Fibroblast of skin of abdomen (primary cell): ENCODE measurements around the gene PDZD2.

ENCODE experiments used
- DNase-seq: peaks from one replicate; pipeline ENCODE4 v3.0.0-alpha.2; 2013

The PDZD2 gene

DNA sequence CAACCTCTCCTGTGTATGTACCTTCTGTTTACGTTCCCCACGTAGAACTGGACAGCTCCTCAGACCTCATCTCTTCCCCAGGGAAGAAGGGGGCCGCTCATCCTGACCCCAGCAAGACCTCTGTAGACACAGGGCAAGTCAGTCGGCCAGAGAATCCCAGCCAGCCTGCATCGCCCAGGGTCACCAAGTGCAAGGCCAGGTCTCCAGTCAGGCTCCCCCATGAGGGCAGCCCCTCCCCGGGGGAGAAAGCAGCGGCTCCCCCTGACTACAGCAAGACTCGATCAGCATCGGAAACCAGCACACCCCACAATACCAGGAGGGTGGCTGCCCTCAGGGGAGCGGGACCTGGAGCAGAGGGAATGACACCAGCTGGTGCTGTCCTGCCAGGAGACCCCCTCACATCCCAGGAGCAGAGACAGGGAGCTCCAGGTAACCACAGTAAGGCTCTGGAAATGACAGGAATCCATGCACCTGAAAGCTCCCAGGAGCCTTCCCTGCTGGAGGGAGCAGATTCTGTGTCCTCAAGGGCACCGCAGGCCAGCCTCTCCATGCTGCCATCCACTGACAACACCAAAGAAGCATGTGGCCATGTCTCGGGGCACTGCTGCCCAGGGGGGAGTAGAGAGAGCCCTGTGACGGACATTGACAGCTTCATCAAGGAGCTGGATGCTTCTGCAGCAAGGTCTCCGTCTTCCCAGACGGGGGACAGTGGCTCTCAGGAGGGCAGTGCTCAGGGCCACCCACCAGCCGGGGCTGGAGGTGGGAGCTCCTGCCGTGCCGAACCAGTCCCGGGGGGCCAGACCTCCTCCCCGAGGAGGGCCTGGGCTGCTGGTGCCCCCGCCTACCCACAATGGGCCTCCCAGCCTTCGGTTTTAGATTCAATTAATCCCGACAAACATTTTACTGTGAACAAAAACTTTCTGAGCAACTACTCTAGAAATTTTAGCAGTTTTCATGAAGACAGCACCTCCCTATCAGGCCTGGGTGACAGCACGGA, 448.5 kb downstream of the PDZD2 start:
- DNase-seq, result no peak

- DNase-seq, result no peak
These were observed 449.3 kb downstream of the PDZD2 start for GRCh38 chr5:32088214-32088613.

- DNase-seq, result no peak
These were observed 450.4 kb downstream of the PDZD2 start for GRCh38 chr5:32089146-32090000.

DNA sequence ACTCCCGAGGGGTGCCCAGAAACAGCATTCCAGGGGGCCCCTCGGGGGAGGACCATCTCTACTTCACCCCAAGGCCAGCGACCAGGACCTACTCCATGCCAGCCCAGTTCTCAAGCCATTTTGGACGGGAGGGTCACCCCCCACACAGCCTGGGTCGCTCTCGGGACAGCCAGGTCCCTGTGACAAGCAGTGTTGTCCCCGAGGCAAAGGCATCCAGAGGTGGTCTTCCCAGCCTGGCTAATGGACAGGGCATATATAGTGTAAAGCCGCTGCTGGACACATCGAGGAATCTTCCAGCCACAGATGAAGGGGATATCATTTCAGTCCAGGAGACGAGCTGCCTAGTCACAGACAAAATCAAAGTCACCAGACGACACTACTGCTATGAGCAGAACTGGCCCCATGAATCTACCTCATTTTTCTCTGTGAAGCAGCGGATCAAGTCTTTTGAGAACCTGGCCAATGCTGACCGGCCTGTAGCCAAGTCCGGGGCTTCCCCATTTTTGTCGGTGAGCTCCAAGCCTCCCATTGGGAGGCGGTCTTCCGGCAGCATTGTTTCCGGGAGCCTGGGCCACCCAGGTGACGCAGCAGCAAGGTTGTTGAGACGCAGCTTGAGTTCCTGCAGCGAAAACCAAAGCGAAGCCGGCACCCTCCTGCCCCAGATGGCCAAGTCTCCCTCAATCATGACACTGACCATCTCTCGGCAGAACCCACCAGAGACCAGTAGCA, 451.3 kb downstream of the PDZD2 start:
- DNase-seq, result no peak

GRCh38 chr5:32090755-32091128, 451.8 kb downstream of the PDZD2 start:
- no peak for DNase-seq

DNA sequence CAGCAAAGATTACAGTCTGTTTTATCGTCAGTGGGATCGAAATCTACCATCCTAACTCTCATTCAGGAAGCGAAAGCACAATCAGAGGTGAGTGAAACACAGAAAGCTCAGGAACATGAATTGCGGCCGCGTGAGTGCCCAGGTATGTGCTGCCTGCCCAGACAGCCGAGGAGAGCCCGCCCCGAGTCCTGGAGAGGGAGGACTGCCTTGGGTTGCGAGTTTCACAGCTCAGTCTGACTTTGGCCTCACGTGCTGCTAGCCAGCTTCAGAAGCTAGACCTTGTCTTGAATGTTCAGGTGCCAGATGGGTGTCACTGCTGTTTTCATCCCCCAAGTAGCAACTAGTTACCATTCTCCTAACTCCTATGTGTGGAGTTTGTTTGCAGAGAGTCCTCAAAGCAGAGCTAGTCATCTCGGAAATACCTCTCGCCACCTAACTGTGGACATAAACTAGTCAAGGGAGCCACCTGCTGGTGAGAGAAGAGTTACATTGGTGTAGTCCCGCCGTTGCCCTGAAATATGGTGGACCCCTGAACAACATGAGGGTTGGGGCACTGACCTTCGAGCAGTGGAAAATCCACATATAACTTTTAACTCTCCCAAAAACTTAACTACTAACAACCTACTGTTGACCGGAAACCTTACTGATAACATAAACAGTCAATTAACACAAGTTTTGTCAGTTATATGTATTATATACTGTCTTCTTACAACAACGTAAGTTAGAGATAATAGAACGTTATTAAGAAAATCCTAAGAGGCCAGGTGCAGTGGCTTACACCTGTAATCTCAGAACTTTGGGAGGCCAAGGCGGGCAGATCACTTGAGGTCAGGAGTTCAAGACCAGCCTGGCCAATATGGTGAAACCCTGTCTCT, 454.2 kb downstream of the PDZD2 start:
- DNase-seq, result peak; percentile 72

GRCh38 chr5:32094691-32095090, 455.8 kb downstream of the PDZD2 start:
- no peak for DNase-seq

DNA sequence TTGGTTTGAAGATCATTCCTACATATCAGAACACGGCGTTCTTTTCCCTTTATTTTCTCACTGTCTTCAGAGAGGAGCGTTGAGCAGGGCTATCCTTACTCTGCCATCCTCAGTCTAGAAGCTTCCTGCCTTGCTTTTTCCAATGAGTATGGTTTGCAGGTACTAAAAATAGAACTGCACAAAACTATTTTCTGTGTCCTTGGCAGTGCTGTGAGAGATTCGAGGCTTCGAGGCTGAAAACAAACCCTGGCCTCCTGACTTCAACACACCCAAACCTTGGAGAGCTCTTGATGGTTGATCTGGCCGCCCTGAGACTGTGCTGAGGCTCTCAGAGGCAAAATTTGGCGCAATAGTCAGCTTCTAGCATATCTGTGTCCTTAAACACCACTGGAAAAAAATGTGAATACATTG, 456.3 kb downstream of the PDZD2 start:
- peak; percentile 28 for DNase-seq

DNA sequence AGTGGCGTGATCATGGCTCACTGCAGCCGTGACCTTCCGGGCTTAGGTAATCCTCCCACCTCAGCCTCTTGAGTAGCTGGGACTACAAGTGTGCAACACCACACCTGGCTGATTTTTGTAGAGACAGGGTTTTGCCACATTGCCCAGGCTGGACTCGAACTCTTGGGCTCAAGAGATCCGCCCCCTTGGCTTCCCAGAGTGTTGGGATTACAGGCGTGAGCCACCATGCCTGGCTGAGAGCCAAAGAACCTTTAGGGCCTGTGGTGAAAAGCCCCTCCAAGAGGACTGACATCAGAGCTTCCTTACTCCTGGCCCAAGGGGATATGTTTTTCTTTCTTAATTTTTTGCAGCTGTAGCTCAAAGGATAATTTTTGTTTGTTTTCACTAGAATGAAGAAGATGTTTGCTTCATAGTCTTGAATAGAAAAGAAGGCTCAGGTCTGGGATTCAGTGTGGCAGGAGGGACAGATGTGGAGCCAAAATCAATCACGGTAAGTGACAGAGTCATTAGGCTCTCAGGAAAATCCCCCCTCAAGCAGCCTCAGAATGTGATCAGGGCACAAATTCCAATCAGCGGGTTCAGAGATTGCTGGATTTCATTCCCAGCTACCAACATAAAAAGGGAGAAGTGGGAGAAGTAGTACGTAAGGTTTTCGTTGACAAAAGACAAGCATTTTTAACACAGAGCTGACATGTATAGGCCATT, 458.1 kb downstream of the PDZD2 start:
- DNase-seq, result peak; percentile 38

- DNase-seq, result no peak
These were observed 459.4 kb downstream of the PDZD2 start for GRCh38 chr5:32098291-32098690.

- DNase-seq, result no peak
These were observed 460.0 kb downstream of the PDZD2 start for GRCh38 chr5:32098890-32099310.

- DNase-seq, result no peak
These were observed 460.6 kb downstream of the PDZD2 start for GRCh38 chr5:32099486-32100035.

DNA sequence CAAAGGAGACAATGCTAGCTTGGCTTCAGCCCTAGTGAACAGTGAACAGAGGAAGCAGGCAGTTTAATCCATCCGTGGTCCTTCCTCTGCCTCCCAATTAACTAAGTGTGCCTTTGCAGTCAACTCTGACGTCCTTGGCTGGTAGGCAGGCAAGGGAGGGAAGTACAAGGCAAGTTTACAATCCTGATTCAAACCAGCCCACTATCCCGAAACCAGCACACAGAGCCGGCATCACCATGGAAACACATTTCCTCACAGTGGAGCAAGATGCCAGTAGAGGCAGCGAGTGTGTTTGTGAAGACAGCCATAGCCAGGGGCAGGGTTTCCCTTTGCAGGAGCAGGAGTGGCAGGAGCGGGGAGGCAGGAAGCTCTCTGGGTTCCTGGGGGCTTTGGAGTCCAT, 461.3 kb downstream of the PDZD2 start:
- DNase-seq, result no peak

DNA sequence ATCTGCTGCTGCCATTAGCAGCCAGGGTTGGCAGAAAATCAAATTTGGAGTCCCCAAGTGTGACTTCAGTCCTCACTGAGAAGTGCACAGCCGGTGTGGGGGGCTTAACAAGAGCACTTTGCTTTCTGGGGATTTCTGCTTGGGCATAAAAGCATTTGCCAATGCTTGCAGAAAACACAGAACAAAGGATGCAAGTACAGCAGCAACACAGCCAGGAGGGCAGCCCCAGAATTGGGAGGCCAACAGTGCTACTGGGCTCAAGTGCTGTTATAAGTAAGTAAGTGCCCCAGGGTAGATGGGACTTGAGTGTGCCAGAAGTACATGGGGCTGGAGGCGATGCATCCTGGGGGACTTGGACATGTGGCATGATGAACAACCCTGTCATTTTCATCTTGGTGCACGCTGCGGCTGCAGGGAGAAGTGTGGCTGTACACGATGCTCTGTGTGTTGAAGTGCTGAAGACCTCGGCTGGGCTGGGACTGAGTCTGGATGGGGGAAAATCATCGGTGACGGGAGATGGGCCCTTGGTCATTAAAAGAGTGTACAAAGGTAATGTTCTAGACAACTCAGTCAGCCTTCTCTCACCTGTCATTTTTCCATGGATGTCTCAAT, 461.9 kb downstream of the PDZD2 start:
- no peak for DNase-seq

GRCh38 chr5:32102254-32102986, 463.5 kb downstream of the PDZD2 start:
- DNase-seq, result no peak

DNA sequence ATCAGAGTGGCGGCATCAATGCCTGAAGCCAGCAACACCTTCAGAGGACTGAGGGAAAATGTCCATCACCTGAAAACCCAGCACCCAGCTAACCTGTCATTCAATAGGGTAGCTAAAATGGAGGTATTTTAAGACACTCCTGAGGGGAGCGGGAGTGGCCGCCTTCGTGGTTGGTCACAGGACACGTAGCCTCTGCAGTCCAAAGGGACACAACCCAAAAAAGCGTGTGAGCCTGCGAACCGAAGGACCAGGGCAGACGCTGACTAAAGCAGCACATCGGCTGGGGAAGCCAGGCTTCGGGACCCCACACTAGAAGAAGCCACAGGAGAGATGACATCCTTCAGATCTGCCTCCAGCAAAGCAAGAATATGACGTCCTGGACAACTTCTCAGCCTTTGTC, 464.6 kb downstream of the PDZD2 start:
- no peak for DNase-seq

- no peak for DNase-seq
These were observed 468.4 kb downstream of the PDZD2 start for GRCh38 chr5:32107291-32107690.

DNA sequence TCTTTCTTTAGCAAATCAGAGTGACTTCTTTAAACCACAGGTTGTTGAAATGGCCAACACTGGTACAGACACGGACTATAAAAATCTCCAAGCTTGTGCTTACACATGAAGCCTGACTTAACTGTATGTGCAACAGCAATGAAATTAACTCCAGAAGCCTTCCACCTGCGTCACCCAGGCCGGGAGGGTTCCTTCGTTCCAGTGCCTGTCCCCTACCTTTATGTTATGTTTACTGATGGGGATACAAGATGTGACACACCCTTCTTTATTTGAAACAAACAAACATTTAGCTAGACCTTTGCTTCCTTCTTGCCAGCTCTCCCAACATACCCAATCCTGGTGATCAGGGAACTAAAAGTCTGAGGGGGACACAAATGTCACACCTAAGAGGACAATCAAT, 469.2 kb downstream of the PDZD2 start:
- no peak for DNase-seq

DNA sequence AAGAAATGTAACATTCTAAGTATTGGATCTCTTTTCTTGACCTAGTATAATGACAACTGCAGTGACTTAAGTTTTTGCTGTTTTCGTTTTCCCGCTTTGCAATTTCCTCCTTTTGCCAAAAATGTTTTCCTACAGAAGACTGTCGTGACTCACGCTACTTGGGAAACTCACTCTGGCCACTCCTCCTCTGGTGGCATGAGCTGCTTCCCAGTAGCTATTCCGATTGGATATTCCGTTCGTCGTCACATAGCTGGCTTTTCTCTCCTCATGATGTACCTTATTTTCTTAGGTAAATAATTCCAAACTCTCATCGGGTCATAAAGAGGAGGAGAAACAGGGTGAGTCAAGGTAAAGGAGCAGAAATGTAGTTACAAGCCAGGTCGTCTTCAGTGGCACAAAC, 470.3 kb downstream of the PDZD2 start:
- DNase-seq, result no peak
